Activated CD8-positive, alpha-beta memory T cell treated with anti-CD3 and anti-CD28 coated beads, Interleukin-2, amount 50 U/mL, for 1 hour (primary cell): Measurements from ENCODE around the gene CCDC40.

Source experiments
- DNase-seq: peaks from one replicate; pipeline ENCODE4 v3.0.0-alpha.2; 2020; ENCODE audit errors: extremely low read depth

The CCDC40 gene

GRCh38 chr17:80018917-80019651 is 17.4 kb upstream of the CCDC40 start:
- DNase-seq: no peak

- no peak for DNase-seq
These were observed 14.8 kb upstream of the CCDC40 start for GRCh38 chr17:80021600-80021999.

GRCh38 chr17:80023481-80024205 is 12.8 kb upstream of the CCDC40 start:
- DNase-seq: no peak

GRCh38 chr17:80024206-80024972 is 12.1 kb upstream of the CCDC40 start:
- no peak for DNase-seq

GRCh38 chr17:80025140-80025539 is 11.3 kb upstream of the CCDC40 start:
- no peak for DNase-seq

GRCh38 chr17:80025796-80026195 is 10.6 kb upstream of the CCDC40 start:
- DNase-seq: no peak

- no peak for DNase-seq
These were observed 9.9 kb upstream of the CCDC40 start for GRCh38 chr17:80026359-80027042.

GRCh38 chr17:80027043-80027435 is 9.4 kb upstream of the CCDC40 start:
- DNase-seq: no peak

GRCh38 chr17:80028030-80028429 is 8.4 kb upstream of the CCDC40 start:
- DNase-seq: no peak

GRCh38 chr17:80029258-80029974 is 7.0 kb upstream of the CCDC40 start:
- no peak for DNase-seq

- DNase-seq: no peak
These were observed 5.6 kb upstream of the CCDC40 start for GRCh38 chr17:80030730-80031410.

- no peak for DNase-seq
These were observed 4.6 kb upstream of the CCDC40 start for GRCh38 chr17:80031691-80032430.

- DNase-seq: no peak
These were observed 3.7 kb upstream of the CCDC40 start for GRCh38 chr17:80032614-80033171.

GRCh38 chr17:80033840-80034239 is 2.6 kb upstream of the CCDC40 start:
- DNase-seq: no peak

- DNase-seq: no peak
These were observed 1.4 kb upstream of the CCDC40 start for GRCh38 chr17:80034791-80035686.

GRCh38 chr17:80035687-80035936 is 830 bp upstream of the CCDC40 start, which contains the start of gene TBC1D16:
Gene TBC1D16, minus strand, starts transcription at chr17:80035872. Its CDS starts 22,325 bp downstream, at chr17:80013547.
- no peak for DNase-seq

GRCh38 chr17:80036715-80037477 is 454 bp downstream of the CCDC40 start:
- no peak for DNase-seq

- no peak for DNase-seq
These were observed 7.5 kb downstream of the CCDC40 start for GRCh38 chr17:80043963-80044362.
